ENCODE results near the gene ENDOU.

The ENDOU gene

GRCh38 chr12:47721431-47721973 lies 3.8 kb downstream of the ENDOU start:
- DNase-seq (peak; percentile 32), ATAC-seq (peak; percentile 66)

- no peak for DNase-seq
- ATAC-seq, result no peak
Observed at GRCh38 chr12:47718531-47718930, 6.8 kb downstream of the ENDOU start.

- DNase-seq, result peak; percentile 60
- peak; percentile 30 for ATAC-seq
Observed at GRCh38 chr12:47717443-47718193, 7.7 kb downstream of the ENDOU start.

- no peak for DNase-seq
- ATAC-seq, result no peak
Observed at GRCh38 chr12:47717046-47717442, 8.2 kb downstream of the ENDOU start.

DNA sequence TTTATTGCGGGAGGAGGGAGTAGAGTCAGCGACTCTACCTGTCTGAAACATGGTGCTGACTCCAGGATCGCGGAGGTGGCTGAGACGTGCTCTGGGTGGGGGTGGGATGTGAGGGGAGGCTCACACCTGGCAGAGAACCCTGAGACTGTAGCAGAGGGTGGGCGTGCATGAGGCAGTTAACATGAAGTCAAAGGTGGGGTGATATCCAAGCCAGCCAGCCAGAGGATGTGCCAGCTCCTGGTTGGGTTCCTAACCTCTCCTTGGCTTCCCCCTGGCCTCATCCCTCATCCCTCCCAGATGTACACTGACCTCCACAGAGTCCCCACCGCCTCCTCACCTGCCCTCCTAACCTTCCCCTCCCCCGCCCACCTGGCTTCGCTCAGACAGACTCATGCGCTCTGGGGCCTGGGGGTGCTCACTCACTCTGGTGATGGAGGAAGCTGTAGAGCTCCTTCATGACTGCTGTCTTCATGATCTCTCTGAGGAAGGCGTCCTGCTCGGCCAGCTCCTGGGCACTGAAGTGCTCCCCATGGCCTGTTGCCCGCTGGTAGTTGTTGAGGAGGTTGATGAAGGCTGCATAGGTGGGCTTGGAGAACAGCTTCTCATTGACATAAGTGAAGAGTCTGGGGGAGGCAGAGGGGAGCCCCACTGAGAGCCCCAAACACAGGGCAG lies 9.3 kb downstream of the ENDOU start:
- ATAC-seq, result no peak
- no peak for DNase-seq

GRCh38 chr12:47715393-47715876 lies 9.9 kb downstream of the ENDOU start:
- ATAC-seq, result peak; percentile 85
- DNase-seq, result peak; percentile 81

GRCh38 chr12:47714826-47715386 lies 10.4 kb downstream of the ENDOU start:
- peak; percentile 8 for ATAC-seq
- DNase-seq, result no peak

- no peak for ATAC-seq
Observed at GRCh38 chr12:47712171-47712570, 13.1 kb downstream of the ENDOU start.

GRCh38 chr12:47711448-47711847 lies 13.8 kb downstream of the ENDOU start:
- ATAC-seq, result no peak
- no peak for DNase-seq

More at GRCh38 chr12:47712171-47712570, 13.1 kb downstream of the ENDOU start:
- no peak for DNase-seq

GRCh38 chr12:47710278-47710677 lies 15.0 kb downstream of the ENDOU start:
- no peak for ATAC-seq
- no peak for DNase-seq

DNA sequence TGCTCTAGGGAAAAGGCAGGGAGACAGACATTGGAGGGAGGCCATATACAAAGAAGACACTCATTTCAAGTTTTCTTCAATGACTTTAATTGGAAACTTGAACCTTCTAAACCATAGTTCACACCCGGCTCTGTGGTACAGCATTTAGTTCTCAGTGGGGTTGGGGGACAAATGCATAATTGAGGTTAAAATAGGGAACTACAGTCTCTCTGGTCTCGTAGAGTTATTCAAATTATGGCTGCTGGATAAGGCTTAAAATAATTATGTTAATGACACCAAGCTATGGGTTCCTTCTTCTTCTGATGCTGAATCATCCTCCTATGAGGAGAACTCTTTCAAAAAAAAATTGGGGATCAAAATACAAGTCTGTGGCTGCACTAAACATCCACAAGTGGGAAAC lies 15.6 kb downstream of the ENDOU start:
- ATAC-seq (no peak), DNase-seq (no peak)

- ATAC-seq, result no peak
- DNase-seq, result no peak
Observed at GRCh38 chr12:47709237-47709636, 16.1 kb downstream of the ENDOU start.

GRCh38 chr12:47707905-47708543 lies 17.3 kb downstream of the ENDOU start:
- DNase-seq, result no peak

DNA sequence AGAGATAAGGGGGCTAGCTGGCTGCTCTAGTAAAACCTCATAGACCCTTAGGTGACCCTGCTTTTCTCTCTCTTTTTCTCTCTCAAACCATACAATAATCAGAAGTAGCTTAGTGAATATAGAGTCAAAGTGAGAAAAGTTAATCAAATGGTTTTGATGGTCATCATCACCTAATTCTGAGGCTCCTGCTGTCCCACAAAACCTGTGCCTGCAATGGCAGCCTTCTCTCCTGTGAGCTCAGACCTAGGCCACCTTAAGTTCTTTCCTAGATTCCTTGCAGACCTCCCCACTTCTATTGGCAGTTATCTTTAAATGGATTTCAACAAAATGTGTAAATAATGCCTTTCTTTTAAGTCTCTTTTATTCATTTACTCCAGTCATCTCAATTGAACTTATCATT lies 17.9 kb downstream of the ENDOU start:
- DNase-seq (no peak), ATAC-seq (no peak)

More at GRCh38 chr12:47707905-47708543, 17.3 kb downstream of the ENDOU start:
- ATAC-seq, result no peak

- DNase-seq, result peak; percentile 99
- peak; percentile 93 for ATAC-seq
Observed at GRCh38 chr12:47705566-47706425, 19.5 kb downstream of the ENDOU start, which contains the start of gene RPAP3. Gene RPAP3 (minus strand): TSS chr12:47706030. CDS start chr12:47702840, 3,190 bp downstream.

DNA sequence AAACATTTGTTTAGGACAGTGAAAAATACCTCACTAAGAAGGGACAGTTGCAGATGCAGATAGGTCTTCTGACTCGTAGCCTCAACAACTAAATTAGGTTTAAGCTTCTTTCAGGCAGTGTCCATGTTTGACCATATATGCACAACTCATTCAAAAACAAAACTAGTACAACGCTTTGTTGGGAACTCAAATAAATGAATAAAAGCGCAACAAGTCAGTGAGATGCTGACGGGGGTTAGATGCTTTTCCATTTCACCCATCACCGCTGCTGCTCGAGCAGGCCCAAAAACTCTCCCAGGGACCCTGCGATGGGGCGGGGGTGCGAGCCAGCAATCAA lies 20.1 kb downstream of the ENDOU start:
- DNase-seq, result no peak
- no peak for ATAC-seq

DNA sequence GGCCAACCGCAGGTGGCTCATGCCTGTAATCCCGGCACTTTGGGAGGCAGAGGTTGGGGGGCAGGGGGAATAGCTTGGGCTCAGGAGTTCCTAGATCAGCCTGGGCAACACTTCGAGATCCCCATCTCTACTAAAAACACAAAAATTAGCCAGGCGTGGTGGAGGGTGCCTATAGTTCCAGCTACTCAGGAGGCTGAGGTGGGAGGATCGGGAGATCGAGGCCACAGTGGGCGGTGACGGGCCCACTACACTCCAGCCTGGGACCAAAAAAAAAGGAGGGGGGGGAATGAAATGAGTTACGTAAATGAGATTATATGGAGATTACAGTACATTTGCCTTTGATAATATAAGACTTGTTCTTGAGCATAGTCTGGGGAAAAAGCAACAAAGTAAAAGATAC lies 20.6 kb downstream of the ENDOU start:
- ATAC-seq (no peak), DNase-seq (no peak)

DNA sequence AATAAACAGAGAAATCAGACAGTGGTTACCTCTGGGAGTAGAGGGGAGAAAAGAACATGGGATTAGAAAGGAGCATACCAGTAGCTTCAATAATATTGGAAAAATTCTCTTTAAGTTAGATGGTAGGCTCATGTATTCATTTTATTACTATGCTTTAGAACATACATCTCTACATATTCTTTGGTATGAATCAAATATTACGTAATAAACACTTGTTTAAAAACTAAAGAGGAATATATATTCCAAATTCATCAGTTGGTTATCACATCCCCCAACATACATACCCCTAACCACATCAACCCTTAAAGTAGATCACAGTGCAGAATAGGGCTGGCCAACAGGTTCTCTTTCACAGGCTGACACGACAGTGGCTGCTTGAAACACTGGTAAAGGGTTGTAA lies 25.0 kb downstream of the ENDOU start:
- DNase-seq, result no peak
- no peak for ATAC-seq

GRCh38 chr12:47698631-47699030 lies 26.7 kb downstream of the ENDOU start:
- DNase-seq (no peak), ATAC-seq (no peak)

GRCh38 chr12:47698055-47698454 lies 27.2 kb downstream of the ENDOU start:
- no peak for DNase-seq
- ATAC-seq, result no peak

GRCh38 chr12:47689215-47689614 lies 36.1 kb downstream of the ENDOU start:
- ATAC-seq, result no peak

More at GRCh38 chr12:47689215-47689614, 36.1 kb downstream of the ENDOU start:
- DNase-seq, result no peak
